ENCODE results near the gene TLX1. TPM values are rescaled to one million over a fixed set of nuclear protein-coding genes. Genes with fewer than 3 reads are reported as not detected.

Gene TLX1
- total and polyA plus RNA-seq, 7 donors = 0.07 TPM; not detected in 6

DNA sequence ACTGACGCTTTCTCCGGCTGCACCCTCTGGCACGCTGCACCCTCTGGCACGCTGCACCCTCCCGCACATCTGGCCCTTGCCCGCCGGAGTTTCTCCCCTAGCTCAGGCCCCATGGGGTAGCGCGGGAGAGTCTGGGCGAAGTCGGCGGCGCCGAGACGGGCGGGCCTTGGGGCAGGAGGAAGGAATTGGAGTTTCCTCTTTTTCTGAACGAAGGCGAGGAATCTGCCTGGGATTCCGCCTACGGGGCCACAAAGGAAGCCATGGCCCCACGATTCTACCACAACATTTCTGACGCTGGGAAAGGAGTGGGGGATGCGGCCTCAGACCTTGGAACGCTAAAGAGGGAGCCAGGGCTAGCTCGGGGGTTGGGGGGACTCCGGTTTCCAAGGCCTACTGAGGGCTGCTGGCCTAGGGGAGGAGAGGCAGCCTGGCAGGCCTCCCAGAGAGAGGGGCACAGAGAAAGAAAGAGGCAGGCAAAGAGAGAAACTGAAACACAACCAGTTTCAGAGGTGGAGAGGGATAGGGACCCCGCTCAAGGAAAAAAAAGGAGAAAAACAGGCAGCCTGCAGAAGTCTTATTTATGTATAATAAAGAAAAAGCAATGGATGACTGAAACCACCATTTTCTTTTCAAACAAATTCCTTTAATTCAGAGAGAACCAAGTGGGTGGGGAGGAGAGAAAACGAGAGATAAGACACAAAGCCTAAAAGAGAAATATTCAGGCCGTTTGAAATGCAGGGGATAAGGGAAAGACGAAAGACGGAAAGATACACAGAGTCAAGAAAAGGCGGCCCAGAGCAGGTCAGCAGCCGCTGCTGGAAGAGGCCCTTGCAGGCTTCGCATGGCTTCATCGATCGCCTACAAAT is 4.3 kb downstream of the TLX1 start:
- H3K36me3 ChIP-seq = no peaks in the 10 kb centered on the region
- peak overlapping the region in 1 of 4 donors; percentile 6 for H3K4me3 ChIP-seq
- peaks cover 0 to 54% (median 47%) of the 10 kb centered on the region in 4 donors for H3K4me1 ChIP-seq
- intact Hi-C loops (cut with DNase I) = no loop called here
- peak; percentile 50 for DNase-seq
- TF ChIP-seq EP300 (IDR thresholded peaks at IDR 0.05) (no peak), POLR2AphosphoS5 (IDR thresholded peaks at IDR 0.05) (no peak), CTCF (IDR thresholded peaks at IDR 0.05) (no peak), POLR2A (IDR thresholded peaks at IDR 0.05) (no peak)
- H3K27ac ChIP-seq = no peak overlapping the region
- no peaks in the 10 kb centered on the region for H3K9me3 ChIP-seq
- 7 to 14% methylated on average over 36 of the region's 36 CpGs for WGBS, 2 donors
- peaks cover 74 to 100% (median 98%) of the 10 kb centered on the region in 3 donors for H3K27me3 ChIP-seq

DNA sequence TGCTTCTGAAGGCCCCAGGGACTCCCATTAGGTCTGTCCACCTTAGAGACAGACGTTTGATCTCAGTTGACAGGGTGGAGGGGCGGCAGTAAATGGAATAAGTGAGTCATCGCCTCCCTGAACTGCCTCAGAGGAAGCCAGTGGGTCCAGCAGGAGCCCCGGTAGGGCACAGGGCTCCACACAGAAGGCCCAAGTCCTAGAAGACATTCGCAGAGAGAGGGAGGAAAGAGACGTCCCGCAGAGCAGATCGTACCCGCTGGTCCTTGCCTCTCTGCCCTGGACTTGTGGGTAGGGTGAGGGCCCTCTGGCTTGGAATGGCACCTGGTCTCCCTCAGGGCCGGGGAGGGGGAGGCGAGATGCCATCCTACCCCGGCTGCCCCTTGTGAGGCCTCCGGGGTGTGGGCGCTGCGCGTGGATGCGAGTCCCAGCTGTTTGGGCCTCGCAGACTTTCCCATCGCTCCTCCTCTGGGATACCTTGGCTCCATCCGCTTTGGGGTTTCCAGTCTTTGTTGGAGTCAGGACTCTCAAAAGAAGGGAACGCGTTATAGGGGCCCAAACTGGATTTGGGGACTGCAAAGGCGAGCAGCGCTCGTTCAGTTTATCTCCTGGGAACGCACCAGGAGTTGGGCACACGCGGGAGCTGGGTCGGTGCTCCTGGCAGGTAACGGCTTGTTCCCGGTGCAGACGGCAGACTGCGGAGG is 5.1 kb downstream of the TLX1 start:
- H3K27me3 ChIP-seq = peaks cover 77 to 100% (median 98%) of the 10 kb centered on the region in 3 donors
- intact Hi-C loops (cut with DNase I) = no loop called here
- H3K4me1 ChIP-seq = peaks cover 0 to 52% (median 43%) of the 10 kb centered on the region in 4 donors
- no peak overlapping the region for H3K4me3 ChIP-seq
- no peak for DNase-seq
- H3K9me3 ChIP-seq = no peaks in the 10 kb centered on the region
- H3K36me3 ChIP-seq = no peaks in the 10 kb centered on the region
- WGBS, 2 donors = 10% methylated on average over 33 of the region's 33 CpGs
- H3K27ac ChIP-seq = no peak overlapping the region
- no peak for TF ChIP-seq CTCF (IDR thresholded peaks at IDR 0.05)
- TF ChIP-seq POLR2A (IDR thresholded peaks at IDR 0.05) = no peak
- no peak for TF ChIP-seq EP300 (IDR thresholded peaks at IDR 0.05)

DNA sequence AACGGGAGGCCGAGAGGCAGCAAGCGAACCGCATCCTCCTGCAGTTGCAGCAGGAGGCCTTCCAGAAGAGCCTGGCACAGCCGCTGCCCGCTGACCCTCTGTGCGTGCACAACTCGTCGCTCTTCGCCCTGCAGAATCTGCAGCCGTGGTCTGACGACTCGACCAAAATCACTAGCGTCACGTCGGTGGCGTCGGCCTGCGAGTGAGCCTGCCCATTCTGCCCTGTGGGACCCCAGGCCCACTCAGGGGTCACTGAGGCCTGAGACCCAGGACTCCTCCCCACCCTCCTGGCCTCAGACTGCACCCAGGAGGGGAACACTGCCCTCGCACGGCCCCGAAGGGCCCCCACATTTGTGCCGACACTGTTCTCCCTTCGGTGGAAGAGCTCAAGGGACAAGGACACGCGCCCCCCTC is 5.6 kb downstream of the TLX1 start:
- Histone ChIP-seq H3K4me3 (no peak overlapping the region), H3K27ac (no peak overlapping the region), H3K9me3 (no peaks in the 10 kb centered on the region), H3K4me1 (peaks cover 0 to 46% (median 38%) of the 10 kb centered on the region in 4 donors), H3K27me3 (peaks cover 77 to 100% (median 98%) of the 10 kb centered on the region in 3 donors), H3K36me3 (no peaks in the 10 kb centered on the region)
- 12 to 14% methylated on average over 26 of the region's 26 CpGs for WGBS, 2 donors
- intact Hi-C loops (cut with DNase I) = no loop called here
- TF ChIP-seq POLR2AphosphoS5 (IDR thresholded peaks at IDR 0.05) (no peak), EP300 (IDR thresholded peaks at IDR 0.05) (no peak), POLR2A (IDR thresholded peaks at IDR 0.05) (no peak), CTCF (IDR thresholded peaks at IDR 0.05) (no peak)
- DNase-seq = no peak

DNA sequence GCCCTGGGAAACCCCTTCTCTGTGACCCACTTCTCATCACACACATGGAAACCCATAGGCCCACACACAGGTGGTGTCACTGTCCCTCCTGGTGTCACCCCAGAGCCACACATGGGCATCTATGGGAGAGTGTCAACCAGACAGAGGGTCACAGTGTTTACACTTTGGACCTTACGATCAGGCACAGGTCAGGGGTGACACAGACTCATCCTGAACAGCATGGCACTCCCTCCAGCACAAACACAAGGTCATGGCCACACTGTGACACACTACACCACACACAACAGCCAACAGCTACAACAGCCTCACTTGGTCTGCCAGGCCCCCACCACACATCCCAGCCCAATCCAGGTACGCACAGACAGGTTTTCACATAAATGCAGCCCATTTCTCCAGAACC is 6.2 kb downstream of the TLX1 start:
- Histone ChIP-seq H3K9me3 (no peaks in the 10 kb centered on the region), H3K4me1 (peaks cover 0 to 46% (median 32%) of the 10 kb centered on the region in 4 donors), H3K4me3 (no peak overlapping the region), H3K27me3 (peaks cover 76 to 100% (median 98%) of the 10 kb centered on the region in 3 donors), H3K36me3 (no peaks in the 10 kb centered on the region), H3K27ac (no peak overlapping the region)
- intact Hi-C loops (cut with DNase I) = no loop called here
- DNase-seq = no peak
- no peak for TF ChIP-seq POLR2A (IDR thresholded peaks at IDR 0.05)
- TF ChIP-seq CTCF (IDR thresholded peaks at IDR 0.05) = no peak
- no peak for TF ChIP-seq POLR2AphosphoS5 (IDR thresholded peaks at IDR 0.05)
- no peak for TF ChIP-seq EP300 (IDR thresholded peaks at IDR 0.05)
- WGBS, 2 donors = 44 to 45% methylated on average over 2 of the region's 2 CpGs
